DMS153 treated with DMSO at 0.1 percent for 48 hours (cell line): ENCODE measurements around the gene DLGAP1.
"Not testable (repeated sequence)": the region's sequence is repeated elsewhere in the genome, so short reads cannot be mapped to it uniquely, and the experiment has no call there.

Source experiments
- DNase-seq: peaks from one replicate; lab custom pipeline; 2025; ENCODE audit not compliant: unreplicated experiment; lab: John Stamatoyannopoulos, UW

DLGAP1 gene

GRCh38 chr18:4293337-4293736, 161.8 kb downstream of the DLGAP1 start:
- no peak for DNase-seq

- DNase-seq, result no peak
Observed at GRCh38 chr18:4292696-4293095, 162.4 kb downstream of the DLGAP1 start.

GRCh38 chr18:4287340-4287739, 167.8 kb downstream of the DLGAP1 start:
- not testable (repeated sequence) for DNase-seq

GRCh38 chr18:4286256-4286655, 168.9 kb downstream of the DLGAP1 start:
- no peak for DNase-seq

- DNase-seq, result no peak
Observed at GRCh38 chr18:4285525-4285924, 169.6 kb downstream of the DLGAP1 start.

- DNase-seq, result no peak
Observed at GRCh38 chr18:4284528-4284927, 170.6 kb downstream of the DLGAP1 start.

- DNase-seq, result no peak
Observed at GRCh38 chr18:4283746-4284291, 171.3 kb downstream of the DLGAP1 start.

- DNase-seq, result no peak
Observed at GRCh38 chr18:4282954-4283353, 172.2 kb downstream of the DLGAP1 start.

- no peak for DNase-seq
Observed at GRCh38 chr18:4276953-4277585, 178.0 kb downstream of the DLGAP1 start.

GRCh38 chr18:4271952-4272351, 183.2 kb downstream of the DLGAP1 start:
- DNase-seq, result no peak

- DNase-seq, result no peak
Observed at GRCh38 chr18:4270988-4271387, 184.1 kb downstream of the DLGAP1 start.

GRCh38 chr18:4270016-4270415, 185.1 kb downstream of the DLGAP1 start:
- no peak for DNase-seq

GRCh38 chr18:4267641-4268040, 187.5 kb downstream of the DLGAP1 start:
- DNase-seq, result no peak

- DNase-seq, result no peak
Observed at GRCh38 chr18:4264347-4264791, 190.7 kb downstream of the DLGAP1 start.

GRCh38 chr18:4260107-4260506, 195.0 kb downstream of the DLGAP1 start:
- DNase-seq, result no peak

- no peak for DNase-seq
Observed at GRCh38 chr18:4256766-4257417, 198.2 kb downstream of the DLGAP1 start.

- DNase-seq, result no peak
Observed at GRCh38 chr18:4254840-4255239, 200.3 kb downstream of the DLGAP1 start.

- DNase-seq, result no peak
Observed at GRCh38 chr18:4252829-4253228, 202.3 kb downstream of the DLGAP1 start.

- DNase-seq, result no peak
Observed at GRCh38 chr18:4251873-4252272, 203.2 kb downstream of the DLGAP1 start.

GRCh38 chr18:4251206-4251605, 203.9 kb downstream of the DLGAP1 start:
- DNase-seq, result no peak

- no peak for DNase-seq
Observed at GRCh38 chr18:4250141-4250540, 205.0 kb downstream of the DLGAP1 start.

GRCh38 chr18:4248686-4249085, 206.4 kb downstream of the DLGAP1 start:
- DNase-seq, result no peak

- DNase-seq, result no peak
Observed at GRCh38 chr18:4246374-4246773, 208.7 kb downstream of the DLGAP1 start.
